Lung (tissue), 12 donors: ENCODE data around the gene STK38L. TPM values are rescaled to one million over a fixed set of nuclear protein-coding genes. Genes with fewer than 3 reads are reported as not detected.

ENCODE experiments used
- ATAC-seq: fragments of 200-7000 bp; cut with Tn5 transposase; one replicate; pipeline ENCODE4 v1.9.1; 2020; ENCODE audit warnings: moderate number of reproducible peaks; ENCODE audit not compliant: insufficient read depth, low FRiP score
- DNase-seq, 3 donors: peaks; one replicate each; pipeline ENCODE4 v3.0.0-alpha.2; 2013 to 2017
- H3K27ac ChIP-seq, 2 donors: one replicate each; pipeline ENCODE4 v1.5.1; 2013; ENCODE audit warnings: mild to moderate bottlenecking in 2 of 2, moderate library complexity in 2 of 2, control low read depth in 1 of 2, inconsistent platforms in 1 of 2, low read depth in 1 of 2, low read length in 1 of 2
- H3K27me3 ChIP-seq, 3 donors: one replicate each; pipeline ENCODE4 v1.5.1; 2013; ENCODE audit warnings: low read length in 2 of 3; ENCODE audit not compliant: control insufficient read depth in 3 of 3, insufficient read depth in 3 of 3
- H3K36me3 ChIP-seq, 4 donors: one replicate each; pipeline ENCODE4 v1.5.1; 2013; ENCODE audit warnings: low read length in 4 of 4, mild to moderate bottlenecking in 1 of 4, moderate library complexity in 1 of 4; ENCODE audit not compliant: control insufficient read depth in 4 of 4, insufficient read depth in 4 of 4
- H3K4me1 ChIP-seq, 5 donors: one replicate each; pipeline ENCODE4 v1.5.1; 2013; ENCODE audit warnings: low read length in 5 of 5, mild to moderate bottlenecking in 2 of 5, moderate library complexity in 1 of 5; ENCODE audit not compliant: control insufficient read depth in 5 of 5, insufficient read depth in 5 of 5
- H3K4me3 ChIP-seq: one replicate; pipeline ENCODE4 v1.5.1; 2013; ENCODE audit warnings: mild to moderate bottlenecking, control low read depth, moderate library complexity
- H3K9ac ChIP-seq, 2 donors: one replicate each; pipeline ENCODE4 v1.5.1; 2013; ENCODE audit warnings: low read length in 2 of 2, control low read depth in 1 of 2; ENCODE audit not compliant: insufficient read depth in 1 of 2
- H3K9me3 ChIP-seq, 4 donors: one replicate each; pipeline ENCODE4 v1.5.1; 2013; ENCODE audit warnings: low read length in 3 of 4, mild to moderate bottlenecking in 1 of 4, moderate library complexity in 1 of 4; ENCODE audit not compliant: control insufficient read depth in 4 of 4, insufficient read depth in 3 of 4
- CTCF ChIP-seq: IDR thresholded peaks from 2 replicates; pipeline ENCODE4 v1.5.1; 2012; ENCODE audit warnings: mild to moderate bottlenecking; ENCODE audit errors: control extremely low read depth, extremely low read depth
- WGBS, 2 donors: extraction: QIAGEN DNeasy Blood & Tissue Kit; methylation state at CpG; one replicate each; pipeline ENCODE4 v1.1.7; 2013; 5-methylcytosine and 5-hydroxymethylcytosine counted together
- polyA plus RNA-seq, 2 donors: library from polyadenylated mRNA; stranded (reverse); fragments of 200-250 nt; gene quantifications; one replicate each; pipeline ENCODE4 v1.2.1, GENCODE V29; 2013
- total RNA-seq, 2 donors: library from RNA; depleted of rRNA in 1 of 2; stranded (reverse); fragments of >200 nt in 1 of 2; gene quantifications; one replicate each; pipeline ENCODE4 v1.2.1, GENCODE V29; 2014 to 2021
- donor health status: control.
- donor health status: control.
- donor health status: Bipolar disorder and iron deficiency.
- donor health status: healthy.
- donor health status: DM: yes; HTN: yes; CAD: no.

STK38L gene
- total and polyA plus RNA-seq, 4 donors, result 6.5 to 41.5 (median 18.5) TPM

- no peaks in the 10 kb centered on the region for H3K36me3 ChIP-seq
- DNase-seq (no peak), ATAC-seq (no peak)
- no peaks in the 10 kb centered on the region for H3K9me3 ChIP-seq
- H3K4me3 ChIP-seq, result no peak overlapping the region
- 74 to 81% methylated on average over 5 of the region's 5 CpGs for WGBS, 2 donors
- H3K27me3 ChIP-seq, result peaks cover 0 to 16% (median 16%) of the 10 kb centered on the region in 3 donors
- TF ChIP-seq CTCF, result no peak
- no peak overlapping the region for H3K27ac ChIP-seq
- peaks cover 0 to 13% (median 0%) of the 10 kb centered on the region in 5 donors for H3K4me1 ChIP-seq
- H3K9ac ChIP-seq, result no peak overlapping the region
Observed at GRCh38 chr12:27335364-27336281, 91.5 kb downstream of the STK38L start.

- DNase-seq, result no peak
- no peaks in the 10 kb centered on the region for H3K9me3 ChIP-seq
- WGBS, 2 donors, result 84 to 89% methylated on average over 2 of the region's 2 CpGs
- peaks cover 0 to 16% (median 16%) of the 10 kb centered on the region in 3 donors for H3K27me3 ChIP-seq
- H3K27ac ChIP-seq, result no peak overlapping the region
- ATAC-seq, result no peak
- no peak for TF ChIP-seq CTCF
- peaks cover 0 to 13% (median 0%) of the 10 kb centered on the region in 5 donors for H3K4me1 ChIP-seq
- no peak overlapping the region for H3K9ac ChIP-seq
- no peaks in the 10 kb centered on the region for H3K36me3 ChIP-seq
- H3K4me3 ChIP-seq, result no peak overlapping the region
Observed at GRCh38 chr12:27336282-27336653, 92.2 kb downstream of the STK38L start.

DNA sequence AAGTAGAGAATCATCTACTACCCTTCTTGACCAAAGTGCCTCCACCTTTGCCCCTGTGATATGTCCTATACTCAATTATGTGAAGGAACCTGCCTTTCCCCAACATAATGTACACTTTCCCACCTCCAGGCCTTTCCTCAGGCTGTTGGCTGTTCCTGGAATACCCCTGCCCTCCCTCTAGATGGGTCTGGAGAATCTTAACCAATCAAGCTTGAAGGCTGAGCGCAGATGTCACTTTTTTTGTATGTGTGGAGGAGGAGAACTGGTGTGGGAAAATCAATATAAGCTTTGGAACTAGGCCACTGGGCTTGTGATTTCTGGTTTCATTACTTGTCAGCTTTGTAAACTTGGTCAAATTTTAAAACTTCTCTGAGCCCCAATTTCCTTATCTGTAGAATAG is 93.3 kb downstream of the STK38L start:
- TF ChIP-seq CTCF, result no peak
- Histone ChIP-seq H3K9me3 (no peaks in the 10 kb centered on the region), H3K4me3 (no peak overlapping the region), H3K27me3 (peaks cover 0 to 10% (median 7%) of the 10 kb centered on the region in 3 donors), H3K36me3 (no peaks in the 10 kb centered on the region), H3K9ac (no peak overlapping the region), H3K4me1 (peaks cover 0 to 12% (median 0%) of the 10 kb centered on the region in 5 donors), H3K27ac (no peak overlapping the region)
- no peak for ATAC-seq
- DNase-seq, result no peak
- 96 to 97% methylated on average over 1 of the region's 1 CpG for WGBS, 2 donors
